MM.1S (cell line): ENCODE results near the gene DDX39A.

Experiments
- CTCF ChIP-seq: fragments of 300-600 bp; sonication (generic); IDR thresholded peaks from 2 replicates; pipeline ENCODE4 v1.5.1; 2016; ENCODE audit warnings: antibody characterized with exemption, low read length, mixed read lengths
- EZH2phosphoT487 ChIP-seq: fragments of 300-600 bp; sonication (generic); IDR thresholded peaks from 2 replicates; pipeline ENCODE4 v1.6.1; 2018; ENCODE audit warnings: antibody characterized with exemption, low read length

- TF ChIP-seq CTCF (no peak), EZH2phosphoT487 (no peak)
Measured at GRCh38 chr19:14437578-14438140, 18.5 kb upstream of the DDX39A start.
